HG02571 (cell line): Measurements from ENCODE around the gene PCDHA12.
"Not testable (repeated sequence)": the region's sequence is repeated elsewhere in the genome, so short reads cannot be mapped to it uniquely, and the experiment has no call there.

ENCODE experiments used
- ATAC-seq: cut with Tn5 transposase; IDR thresholded peaks from one replicate; pipeline ENCODE4 v1.9.1; 2021; ENCODE audit warnings: mild to moderate bottlenecking, moderate library complexity; ENCODE audit not compliant: unreplicated experiment

Gene PCDHA12

GRCh38 chr5:140855772-140856674 lies 19.1 kb upstream of the PCDHA12 start, which contains the start of gene PCDHA10:
TSS of gene PCDHA10 (plus strand) at chr5:140855897. CDS start at chr5:140856049, 152 bp downstream.
- no peak for ATAC-seq

- ATAC-seq: no peak
Measured at GRCh38 chr5:140857177-140857986, 17.7 kb upstream of the PCDHA12 start.

- ATAC-seq: no peak
Measured at GRCh38 chr5:140857987-140858240, 17.2 kb upstream of the PCDHA12 start.

- no peak for ATAC-seq
Measured at GRCh38 chr5:140862441-140863295, 12.4 kb upstream of the PCDHA12 start.

GRCh38 chr5:140868721-140869554 lies 6.2 kb upstream of the PCDHA12 start, which contains the start of gene PCDHA11:
TSS of gene PCDHA11 (plus strand) at chr5:140868957. CDS start at chr5:140869104, 147 bp downstream.
- no peak for ATAC-seq

- ATAC-seq: no peak
Measured at GRCh38 chr5:140869555-140869886, 5.6 kb upstream of the PCDHA12 start.

GRCh38 chr5:140870221-140871201 lies 4.6 kb upstream of the PCDHA12 start:
- ATAC-seq: no peak

GRCh38 chr5:140876541-140877261 lies 1.6 kb downstream of the PCDHA12 start:
- not testable (repeated sequence) for ATAC-seq

GRCh38 chr5:140877262-140877581 lies 2.1 kb downstream of the PCDHA12 start:
- no peak for ATAC-seq

GRCh38 chr5:140881889-140882590 lies 6.9 kb downstream of the PCDHA12 start, which contains the start of gene PCDHA13:
TSS of gene PCDHA13 (plus strand) at chr5:140882124. CDS start at chr5:140882269, 145 bp downstream.
- ATAC-seq: no peak

GRCh38 chr5:140882591-140882899 lies 7.4 kb downstream of the PCDHA12 start:
- ATAC-seq: no peak

GRCh38 chr5:140883373-140883772 lies 8.3 kb downstream of the PCDHA12 start:
- no peak for ATAC-seq

GRCh38 chr5:140883927-140884697 lies 9.0 kb downstream of the PCDHA12 start:
- no peak for ATAC-seq

GRCh38 chr5:140916325-140916724 lies 41.2 kb downstream of the PCDHA12 start:
- no peak for ATAC-seq

- no peak for ATAC-seq
Measured at GRCh38 chr5:140923601-140924000, 48.5 kb downstream of the PCDHA12 start.

- ATAC-seq: no peak
Measured at GRCh38 chr5:140925806-140926442, 50.8 kb downstream of the PCDHA12 start, which contains the start of gene PCDHAC1. TSS of gene PCDHAC1 (plus strand) at chr5:140926299. CDS start at chr5:140926893, 594 bp downstream.
